HFF-Myc (cell line): ENCODE measurements around the gene RPS6KA1.

Experiments
- DNase-seq: peaks from one replicate; pipeline ENCODE4 v3.0.0-alpha.2; 2011; ENCODE audit warnings: low read depth; ENCODE audit errors: extremely low read depth
- H3K4me3 ChIP-seq: replicated peaks from 2 replicates; pipeline ENCODE4 v1.5.1; 2011; ENCODE audit warnings: low read depth, mild to moderate bottlenecking, control low read depth, low read length
- TF ChIP-seq, protein P1 (sequence below): IDR thresholded peaks from 2 replicates; pipeline ENCODE4 v1.5.1; 2012; ENCODE audit warnings: mild to moderate bottlenecking, low read depth, low read length, control low read depth; ENCODE audit errors: missing control alignments

The RPS6KA1 gene

DNA sequence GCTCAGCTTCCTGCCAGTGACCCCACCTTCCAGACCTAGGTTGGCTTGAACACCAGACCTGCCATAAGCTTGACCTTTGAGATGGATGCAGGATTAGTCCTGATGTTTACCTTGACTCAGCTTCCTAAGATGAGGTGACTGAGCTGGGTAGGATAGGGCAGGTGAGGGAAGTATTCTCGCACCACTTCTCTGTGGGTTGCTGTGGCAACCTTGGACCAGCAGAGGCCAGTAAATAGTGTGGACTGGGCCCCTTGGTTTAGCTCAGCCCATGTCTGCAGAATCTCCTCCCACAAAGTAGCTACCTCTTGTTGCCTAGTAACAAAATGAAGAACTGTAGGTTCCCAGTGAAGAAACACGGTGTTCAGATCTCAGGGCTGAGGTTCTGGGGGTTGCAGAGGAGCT lies 8.4 kb downstream of the RPS6KA1 start:
- no peak for DNase-seq
- H3K4me3 ChIP-seq: no peak overlapping the region
- TF ChIP-seq, protein P1, sequence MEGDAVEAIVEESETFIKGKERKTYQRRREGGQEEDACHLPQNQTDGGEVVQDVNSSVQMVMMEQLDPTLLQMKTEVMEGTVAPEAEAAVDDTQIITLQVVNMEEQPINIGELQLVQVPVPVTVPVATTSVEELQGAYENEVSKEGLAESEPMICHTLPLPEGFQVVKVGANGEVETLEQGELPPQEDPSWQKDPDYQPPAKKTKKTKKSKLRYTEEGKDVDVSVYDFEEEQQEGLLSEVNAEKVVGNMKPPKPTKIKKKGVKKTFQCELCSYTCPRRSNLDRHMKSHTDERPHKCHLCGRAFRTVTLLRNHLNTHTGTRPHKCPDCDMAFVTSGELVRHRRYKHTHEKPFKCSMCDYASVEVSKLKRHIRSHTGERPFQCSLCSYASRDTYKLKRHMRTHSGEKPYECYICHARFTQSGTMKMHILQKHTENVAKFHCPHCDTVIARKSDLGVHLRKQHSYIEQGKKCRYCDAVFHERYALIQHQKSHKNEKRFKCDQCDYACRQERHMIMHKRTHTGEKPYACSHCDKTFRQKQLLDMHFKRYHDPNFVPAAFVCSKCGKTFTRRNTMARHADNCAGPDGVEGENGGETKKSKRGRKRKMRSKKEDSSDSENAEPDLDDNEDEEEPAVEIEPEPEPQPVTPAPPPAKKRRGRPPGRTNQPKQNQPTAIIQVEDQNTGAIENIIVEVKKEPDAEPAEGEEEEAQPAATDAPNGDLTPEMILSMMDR: peak; percentile 40

DNA sequence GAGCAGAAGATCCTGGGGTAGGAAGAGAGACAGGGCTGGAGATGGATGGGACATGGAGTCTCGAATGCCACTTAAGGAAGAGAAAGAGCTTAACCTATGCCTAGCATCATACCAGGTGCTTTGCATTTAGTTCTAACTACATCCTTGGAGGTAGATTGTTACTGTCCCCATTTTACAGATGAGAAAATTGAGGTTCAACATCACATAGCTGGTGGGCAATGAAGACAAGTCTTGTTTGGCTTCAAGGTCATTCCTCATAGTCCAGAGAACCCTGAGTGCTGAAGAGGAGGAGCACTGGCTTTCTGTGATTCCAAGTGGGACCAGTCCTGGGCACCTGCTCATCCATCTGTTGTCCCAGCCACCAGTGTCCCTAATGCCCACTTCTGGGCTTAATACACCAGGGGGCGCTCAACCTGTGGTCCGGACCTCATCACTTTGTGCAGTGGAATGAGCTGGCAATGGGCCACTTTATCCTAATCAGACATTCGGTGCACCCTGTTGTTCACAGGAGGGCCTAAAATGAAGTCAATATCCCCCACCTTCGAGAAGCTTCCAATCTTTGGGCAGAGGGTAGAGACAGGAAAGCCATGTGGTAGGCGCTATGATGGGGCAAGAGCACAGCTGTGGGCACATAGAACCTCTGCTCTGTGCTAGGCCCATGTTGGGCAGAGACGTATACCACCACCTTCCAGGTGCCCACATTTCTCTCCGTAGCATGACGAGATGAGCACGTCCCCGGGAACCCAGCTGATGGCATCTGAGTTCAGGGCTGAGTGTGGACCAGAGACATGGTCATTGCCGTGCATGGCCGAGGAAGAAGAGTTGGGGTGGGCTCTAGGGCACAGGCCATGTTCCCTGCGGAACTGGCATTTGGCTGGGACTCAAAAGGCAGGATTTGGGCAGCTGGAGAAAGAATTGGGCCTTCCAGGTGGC lies 9.2 kb downstream of the RPS6KA1 start:
- DNase-seq: no peak
- TF ChIP-seq, protein P1: peak; percentile 64
- H3K4me3 ChIP-seq: no peak overlapping the region

DNA sequence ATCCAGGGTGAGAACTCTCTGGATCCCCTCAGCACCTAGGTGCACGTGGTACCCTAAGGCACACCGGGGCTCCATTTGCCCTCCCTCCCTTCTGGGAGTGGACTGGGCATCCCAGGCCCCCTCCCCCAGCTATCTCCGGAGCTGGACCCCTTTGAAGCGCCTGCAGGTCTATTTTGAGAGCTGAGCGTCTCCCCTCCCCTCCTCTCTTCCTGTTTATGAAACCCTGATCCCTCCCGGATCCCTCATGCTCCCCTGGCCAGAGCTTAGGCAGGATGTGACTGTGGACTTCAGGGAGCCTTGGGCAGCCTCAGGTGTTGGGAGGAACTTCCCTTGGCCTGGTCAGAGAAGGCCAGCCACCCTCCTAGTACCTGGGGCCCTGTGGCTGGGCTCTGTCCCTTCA lies 10.2 kb downstream of the RPS6KA1 start:
- no peak overlapping the region for H3K4me3 ChIP-seq
- TF ChIP-seq, protein P1: no peak
- no peak for DNase-seq

DNA sequence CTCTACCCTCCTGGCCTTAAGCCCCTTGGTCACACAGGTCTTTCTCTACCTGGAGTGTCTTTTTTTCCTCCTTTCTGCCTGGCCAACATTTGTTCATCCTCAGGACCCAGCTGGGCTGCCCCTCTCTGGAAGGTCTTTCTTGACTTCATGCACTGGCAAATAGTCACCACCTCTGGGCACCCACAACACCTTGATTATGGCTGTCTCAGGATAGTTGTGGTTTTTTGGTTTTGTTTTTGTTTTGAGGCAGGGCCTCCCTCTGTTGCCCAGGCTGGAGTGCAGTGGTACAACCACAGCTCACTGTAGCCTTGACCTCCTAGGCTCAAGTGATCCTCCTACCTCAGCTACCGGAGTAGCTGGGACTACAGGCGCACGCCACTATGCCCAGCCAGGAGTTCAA lies 10.8 kb downstream of the RPS6KA1 start:
- DNase-seq: no peak
- TF ChIP-seq, protein P1: no peak
- no peak overlapping the region for H3K4me3 ChIP-seq

DNA sequence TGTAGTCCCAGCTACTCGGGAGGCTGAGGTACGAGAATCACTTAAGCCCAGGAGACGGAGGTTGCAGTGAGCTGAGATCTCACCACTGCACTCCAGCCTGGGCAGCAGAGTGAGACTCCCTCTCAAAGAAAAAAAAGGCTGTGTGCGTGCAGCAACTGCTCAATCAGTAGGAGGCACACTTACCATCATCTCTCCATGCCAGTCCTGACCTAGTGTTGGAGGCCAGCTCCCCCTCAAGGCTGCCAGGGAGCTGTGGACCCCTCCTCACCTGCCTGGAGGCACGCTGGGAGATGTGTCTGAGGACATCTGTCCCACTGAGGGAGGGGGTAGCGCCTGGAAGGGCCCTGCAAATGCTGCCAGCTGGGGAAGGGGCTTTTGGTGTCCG lies 11.9 kb downstream of the RPS6KA1 start:
- no peak for DNase-seq
- TF ChIP-seq, protein P1: no peak
- H3K4me3 ChIP-seq: no peak overlapping the region

DNA sequence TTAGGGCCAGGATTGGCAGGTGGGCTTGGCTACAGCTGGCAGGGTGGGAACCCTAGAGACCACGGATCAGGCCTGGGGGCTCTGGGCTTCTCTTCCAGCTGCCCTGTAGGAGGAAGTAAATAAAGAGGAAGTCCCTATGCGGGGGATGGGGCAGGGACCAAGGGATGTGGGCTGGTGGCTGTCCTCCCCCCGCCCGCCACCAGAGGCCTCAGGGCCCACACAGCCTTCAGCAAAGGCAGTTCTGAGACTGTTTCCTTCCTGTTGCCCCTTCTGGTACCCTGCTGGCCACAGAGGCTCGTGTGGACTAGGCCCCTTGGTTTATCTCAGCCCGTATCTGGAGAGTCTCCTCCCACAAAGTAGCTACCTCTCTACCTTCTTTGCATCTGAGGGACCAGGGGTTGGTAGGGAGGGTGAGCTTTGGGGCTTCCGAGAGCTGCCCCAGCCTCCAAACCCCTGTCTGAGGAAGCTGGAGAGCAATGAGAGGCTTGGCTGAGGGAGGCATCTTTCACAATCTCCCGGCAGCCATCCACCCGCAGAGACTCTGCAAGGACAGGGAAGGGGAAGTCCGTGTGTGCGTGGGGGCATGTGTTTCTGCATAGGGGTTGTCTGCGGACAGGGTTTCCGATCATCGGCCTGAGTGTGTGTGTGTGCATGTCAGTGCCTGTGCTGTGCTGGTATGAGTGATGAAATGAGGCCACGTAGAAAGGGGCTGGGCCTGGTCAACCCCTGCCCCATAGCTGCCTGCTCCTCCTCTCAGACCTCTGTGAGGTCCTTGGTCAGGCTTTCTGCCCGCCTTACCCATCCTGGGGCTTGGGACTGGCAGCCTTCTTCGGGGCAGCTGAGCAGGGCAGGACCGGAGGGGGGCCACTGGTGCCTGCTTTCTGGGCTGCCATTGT lies 12.5 kb downstream of the RPS6KA1 start:
- H3K4me3 ChIP-seq: no peak overlapping the region
- no peak for DNase-seq
- TF ChIP-seq, protein P1: peak; percentile 11
